Activated B cell treated with CpG ODN at 0.5 μM for 24 hours (primary cell): Measurements from ENCODE around the gene S100A10. TPM values are rescaled to one million over a fixed set of nuclear protein-coding genes. Genes with fewer than 3 reads are reported as not detected.

Experiments used
- ATAC-seq: fragments of 200-7000 bp; cut with Tn5 transposase; one replicate; pipeline ENCODE4 v1.10.0; 2021; ENCODE audit warnings: low read depth, mild to moderate bottlenecking, moderate library complexity
- CTCF ChIA-PET: fragments of 350-600 bp; sonication (Branson Sonifier 250); formaldehyde crosslinking; loops from one replicate; lab custom pipeline; 2021; ENCODE audit warnings: antibody characterized with exemption; lab: Charles Lee
- POLR2A ChIA-PET: fragments of 350-600 bp; sonication (Branson Sonifier 250); formaldehyde crosslinking; loops from one replicate; lab custom pipeline; 2021; ENCODE audit warnings: antibody characterized with exemption; lab: Charles Lee
- DNase-seq: peaks from one replicate; pipeline ENCODE4 v3.0.0; 2022
- H3K27ac Mint-ChIP-seq: one replicate; pipeline ENCODE4 v1.8.0; 2020; ENCODE audit warnings: mixed read lengths
- H3K27me3 Mint-ChIP-seq: one replicate; pipeline ENCODE4 v1.8.0; 2021; ENCODE audit warnings: mixed read lengths
- H3K36me3 Mint-ChIP-seq: one replicate; pipeline ENCODE4 v1.8.0; 2021; ENCODE audit warnings: low read depth, mixed read lengths
- H3K4me1 Mint-ChIP-seq: one replicate; pipeline ENCODE4 v1.8.0; 2021; ENCODE audit warnings: mixed read lengths
- H3K4me3 Mint-ChIP-seq: one replicate; pipeline ENCODE4 v1.8.0; 2020; ENCODE audit warnings: mild to moderate bottlenecking, mixed read lengths
- H3K9me3 Mint-ChIP-seq: one replicate; pipeline ENCODE4 v1.8.0; 2020; ENCODE audit warnings: mixed read lengths
- intact Hi-C: fragments of 100-400 bp; cut with micrococcal nuclease; formaldehyde crosslinking; loops from one replicate; pipeline ENCODE4 v1.15.1; 2024
- total RNA-seq: library from RNA; stranded (reverse); gene quantifications from 2 replicates; pipeline ENCODE4 v1.2.3, GENCODE V29; 2022
- TF ChIP-seq, protein P1 (sequence below): fragments of 200-600 bp; IDR thresholded peaks from one replicate; pipeline ENCODE4 v1.8.0; 2022; ENCODE audit warnings: antibody characterized with exemption, mild to moderate bottlenecking

The S100A10 gene
- total RNA-seq, 1 donor from 2014 or later = 62.7 TPM

DNA sequence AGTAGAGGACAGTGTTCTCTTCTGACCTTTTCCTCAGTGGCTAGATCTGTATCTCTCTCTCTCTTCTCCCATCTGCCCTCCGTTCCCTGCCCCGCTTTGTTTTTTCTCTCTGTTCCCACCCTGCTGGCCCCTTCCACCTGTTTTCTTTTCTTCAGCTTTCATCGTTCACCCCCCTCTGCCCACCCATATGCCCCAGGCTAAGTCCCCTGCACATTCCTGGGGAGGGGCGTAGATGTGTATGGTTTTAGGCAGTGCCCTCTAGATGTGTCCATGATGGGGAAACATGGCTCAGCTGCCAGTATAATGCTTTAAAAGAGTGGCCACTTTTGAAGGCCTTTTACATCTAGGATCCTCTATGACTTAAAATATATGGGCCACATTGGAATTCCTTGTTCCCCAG lies 29.6 kb upstream of the S100A10 start:
- Mint-ChIP-seq H3K27ac (no peak overlapping the region), H3K9me3 (no peaks in the 10 kb centered on the region), H3K36me3 (no peaks in the 10 kb centered on the region), H3K27me3 (peaks cover 13% of the 10 kb centered on the region), H3K4me1 (no peaks in the 10 kb centered on the region), H3K4me3 (no peak overlapping the region)
- no peak for ATAC-seq
- CTCF ChIA-PET = no interaction called here
- no peak for DNase-seq
- TF ChIP-seq, protein P1, sequence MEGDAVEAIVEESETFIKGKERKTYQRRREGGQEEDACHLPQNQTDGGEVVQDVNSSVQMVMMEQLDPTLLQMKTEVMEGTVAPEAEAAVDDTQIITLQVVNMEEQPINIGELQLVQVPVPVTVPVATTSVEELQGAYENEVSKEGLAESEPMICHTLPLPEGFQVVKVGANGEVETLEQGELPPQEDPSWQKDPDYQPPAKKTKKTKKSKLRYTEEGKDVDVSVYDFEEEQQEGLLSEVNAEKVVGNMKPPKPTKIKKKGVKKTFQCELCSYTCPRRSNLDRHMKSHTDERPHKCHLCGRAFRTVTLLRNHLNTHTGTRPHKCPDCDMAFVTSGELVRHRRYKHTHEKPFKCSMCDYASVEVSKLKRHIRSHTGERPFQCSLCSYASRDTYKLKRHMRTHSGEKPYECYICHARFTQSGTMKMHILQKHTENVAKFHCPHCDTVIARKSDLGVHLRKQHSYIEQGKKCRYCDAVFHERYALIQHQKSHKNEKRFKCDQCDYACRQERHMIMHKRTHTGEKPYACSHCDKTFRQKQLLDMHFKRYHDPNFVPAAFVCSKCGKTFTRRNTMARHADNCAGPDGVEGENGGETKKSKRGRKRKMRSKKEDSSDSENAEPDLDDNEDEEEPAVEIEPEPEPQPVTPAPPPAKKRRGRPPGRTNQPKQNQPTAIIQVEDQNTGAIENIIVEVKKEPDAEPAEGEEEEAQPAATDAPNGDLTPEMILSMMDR = no peak
- intact Hi-C loops = no loop called here
- POLR2A ChIA-PET = no interaction called here

DNA sequence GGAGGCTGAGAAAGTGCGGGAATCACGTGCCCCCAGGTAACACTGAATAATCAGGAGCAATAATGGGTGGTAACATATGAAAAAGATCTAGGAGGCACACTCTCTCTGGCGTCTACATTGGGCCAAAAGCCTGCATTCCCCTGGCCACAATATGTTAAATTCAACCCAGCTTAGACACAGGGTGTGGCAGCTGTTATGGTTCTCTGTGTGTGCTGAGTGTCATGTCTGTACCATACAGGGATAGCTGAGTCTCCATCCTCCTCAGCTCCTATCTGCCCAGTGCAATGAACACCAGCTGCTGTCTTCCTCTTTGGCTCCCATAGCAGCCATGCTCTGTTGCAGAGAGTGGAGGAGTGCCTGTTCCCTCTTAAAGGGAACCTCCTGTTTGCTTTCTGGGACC lies 28.8 kb upstream of the S100A10 start:
- ChIA-PET POLR2A (no interaction called here), CTCF (no interaction called here)
- Mint-ChIP-seq H3K27ac (no peak overlapping the region), H3K9me3 (no peaks in the 10 kb centered on the region), H3K36me3 (no peaks in the 10 kb centered on the region), H3K27me3 (peaks cover 13% of the 10 kb centered on the region), H3K4me1 (no peaks in the 10 kb centered on the region), H3K4me3 (no peak overlapping the region)
- ATAC-seq = no peak
- intact Hi-C loops = no loop called here
- DNase-seq = no peak
- TF ChIP-seq, protein P1 = no peak

DNA sequence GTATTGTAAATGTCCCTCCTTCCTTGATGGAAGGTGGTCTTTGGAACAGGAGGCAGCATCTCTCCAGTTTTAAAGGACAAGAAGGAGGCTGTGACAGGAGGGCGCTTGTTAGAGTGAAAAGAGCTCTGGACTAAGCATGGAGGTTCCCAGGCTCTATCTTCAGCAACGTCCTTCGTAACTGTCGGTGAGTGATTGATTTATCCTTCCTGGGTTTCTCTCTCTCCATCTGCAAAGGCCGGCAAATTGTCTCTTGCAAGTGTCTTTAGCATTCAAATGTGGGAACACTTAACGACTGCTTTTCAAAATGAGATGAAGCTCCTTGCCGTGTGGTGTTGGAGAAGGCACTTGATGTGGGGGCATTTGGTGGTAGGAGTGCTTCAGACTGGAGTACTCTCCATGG lies 27.9 kb upstream of the S100A10 start:
- ATAC-seq = no peak
- ChIA-PET CTCF (no interaction called here), POLR2A (no interaction called here)
- Mint-ChIP-seq H3K36me3 (no peaks in the 10 kb centered on the region), H3K4me1 (no peaks in the 10 kb centered on the region), H3K4me3 (no peak overlapping the region), H3K27me3 (peaks cover 13% of the 10 kb centered on the region), H3K27ac (no peak overlapping the region), H3K9me3 (no peaks in the 10 kb centered on the region)
- intact Hi-C loops = no loop called here
- DNase-seq = no peak
- TF ChIP-seq, protein P1 = no peak

DNA sequence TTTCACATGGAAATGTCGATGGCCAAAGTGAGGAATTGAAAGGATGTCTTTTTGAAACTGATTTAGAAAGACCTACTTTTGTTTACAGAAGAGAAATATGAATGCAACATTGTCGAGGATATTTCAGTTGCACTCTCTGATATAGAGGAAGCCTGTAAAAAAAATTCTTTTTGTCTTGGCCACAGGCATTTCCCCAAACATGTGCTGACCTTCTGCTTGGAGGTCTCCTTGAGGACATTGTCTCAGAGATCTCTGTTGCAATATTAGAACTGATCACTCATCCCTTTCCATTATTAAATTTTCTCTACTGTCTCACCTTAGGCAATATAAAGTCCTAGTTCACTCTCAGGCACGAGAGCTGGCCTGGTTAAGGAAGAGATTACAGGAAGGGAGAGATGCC lies 27.2 kb upstream of the S100A10 start:
- Mint-ChIP-seq H3K27ac (no peak overlapping the region), H3K9me3 (no peaks in the 10 kb centered on the region), H3K4me3 (no peak overlapping the region), H3K36me3 (no peaks in the 10 kb centered on the region), H3K4me1 (no peaks in the 10 kb centered on the region), H3K27me3 (peaks cover 13% of the 10 kb centered on the region)
- DNase-seq (no peak), ATAC-seq (no peak)
- POLR2A ChIA-PET = no interaction called here
- TF ChIP-seq, protein P1 = no peak
- intact Hi-C loops = no loop called here
- CTCF ChIA-PET = no interaction called here

DNA sequence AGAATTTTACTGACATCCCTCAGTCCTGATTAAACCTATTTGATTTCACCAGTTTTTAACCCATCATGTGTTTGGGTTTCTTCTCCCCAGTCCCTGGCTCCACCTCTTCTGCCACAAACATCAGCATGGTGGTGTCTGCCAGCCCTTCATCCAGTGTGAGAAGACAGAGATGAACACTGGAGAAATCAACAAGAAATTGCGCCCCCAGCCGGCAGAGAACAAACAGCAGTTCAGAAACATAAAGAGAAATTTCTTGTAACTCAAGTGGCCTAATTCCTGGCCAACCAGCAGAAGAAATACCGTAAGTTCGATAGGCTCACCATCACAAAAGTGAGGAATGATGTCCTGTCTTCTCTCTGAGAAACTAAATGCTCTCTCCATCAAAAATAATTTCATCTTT lies 24.9 kb upstream of the S100A10 start:
- Mint-ChIP-seq H3K4me1 (no peaks in the 10 kb centered on the region), H3K9me3 (no peaks in the 10 kb centered on the region), H3K27ac (no peak overlapping the region), H3K27me3 (peaks cover 28% of the 10 kb centered on the region), H3K4me3 (no peak overlapping the region), H3K36me3 (no peaks in the 10 kb centered on the region)
- ATAC-seq = no peak
- ChIA-PET CTCF (interaction anchor here (0.9 kb wide), 1 partner anchor 9 kb away, joined by 4 read pairs; no protein-coding TSS in a partner anchor), POLR2A (no interaction called here)
- DNase-seq = no peak
- intact Hi-C loops = no loop called here
- TF ChIP-seq, protein P1 = no peak
